OCI-LY7 (cell line): Measurements from ENCODE around the gene MPL.

Experiments used
- CTCF ChIP-seq: fragments of 200-600 bp; sonication (generic); conservative IDR thresholded peaks from 2 replicates; pipeline ENCODE4 v1.5.1; 2014; ENCODE audit warnings: mild to moderate bottlenecking, antibody characterized with exemption, low read length, moderate library complexity, mixed read lengths
- EZH2phosphoT487 ChIP-seq: fragments of 200-600 bp; sonication (generic); IDR thresholded peaks from 2 replicates; pipeline ENCODE4 v1.6.1; 2018; ENCODE audit warnings: low read depth, borderline replicate concordance, mild to moderate bottlenecking, mixed run types, antibody characterized with exemption, low read length, moderate library complexity, mixed read lengths

- no peak for TF ChIP-seq CTCF
- TF ChIP-seq EZH2phosphoT487: no peak
Observed at GRCh38 chr1:43392702-43393101, 55.1 kb downstream of the MPL start.
